Measurements from ENCODE around the gene LRRC8E.

DNA sequence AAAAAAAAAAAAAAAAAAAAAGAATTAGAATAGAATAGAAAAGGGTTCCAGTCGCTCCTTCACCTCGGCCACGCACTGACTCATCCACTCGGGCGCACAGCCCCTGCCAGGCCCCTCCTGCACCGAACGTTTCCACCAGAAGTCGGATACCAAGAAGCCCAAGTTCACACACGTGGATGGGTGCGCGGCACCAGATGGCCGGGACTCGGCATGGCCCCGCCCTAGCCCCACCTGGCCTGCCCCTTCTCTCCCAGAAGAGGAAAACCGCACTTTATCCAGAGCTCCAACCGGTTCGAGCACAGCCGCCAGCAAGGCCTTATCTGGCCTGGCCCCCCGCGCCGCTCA lies 20.0 kb upstream of the LRRC8E start:
- TF ChIP-seq TAF1 (IDR thresholded peaks at IDR 0.05; ENCODE audit: low read depth, low read length) (no peak), POLR2A (IDR thresholded peaks at IDR 0.05; ENCODE audit: low read depth, low read length) (no peak)
